Small intestine (tissue), 7 donors: ENCODE results near the gene RRP15. TPM values are rescaled to one million over a fixed set of nuclear protein-coding genes. Genes with fewer than 3 reads are reported as not detected.

Experiments used
- DNase-seq, 2 donors: peaks; one replicate each; pipeline versions ENCODE4 v3.0.0 to v3.0.0-alpha.2; 2013
- FAIRE-seq: peaks from 2 replicates; lab custom pipeline; 2012; peaks lifted over from hg19 to GRCh38; lab: Jason Lieb, UNC
- H3K27ac ChIP-seq, 3 donors: one replicate each; pipeline ENCODE4 v1.5.1; 2013; ENCODE audit warnings: low read length in 2 of 3, mild to moderate bottlenecking in 2 of 3, control low read depth in 1 of 3, inconsistent platforms in 1 of 3, low read depth in 1 of 3, moderate library complexity in 1 of 3
- H3K27me3 ChIP-seq, 3 donors: one replicate each; pipeline ENCODE4 v1.6.1; 2013; ENCODE audit warnings: low read length in 3 of 3, inconsistent platforms in 1 of 3; ENCODE audit not compliant: control insufficient read depth in 3 of 3, insufficient read depth in 3 of 3
- H3K36me3 ChIP-seq, 3 donors: one replicate each; pipeline ENCODE4 v1.6.1; 2013; ENCODE audit warnings: low read length in 3 of 3, inconsistent platforms in 1 of 3, low read depth in 1 of 3, mild to moderate bottlenecking in 1 of 3, moderate library complexity in 1 of 3; ENCODE audit not compliant: control insufficient read depth in 3 of 3, insufficient read depth in 2 of 3
- H3K4me1 ChIP-seq, 3 donors: one replicate each; pipeline ENCODE4 v1.6.1; 2013; ENCODE audit warnings: low read length in 2 of 3, inconsistent platforms in 1 of 3, low read depth in 1 of 3, mild to moderate bottlenecking in 1 of 3, moderate library complexity in 1 of 3; ENCODE audit not compliant: control insufficient read depth in 3 of 3, insufficient read depth in 2 of 3
- H3K4me3 ChIP-seq, 3 donors: one replicate each; pipeline ENCODE4 v1.5.1; 2013; ENCODE audit warnings: low read length in 3 of 3, control low read depth in 1 of 3, inconsistent platforms in 1 of 3, low read depth in 1 of 3, mild to moderate bottlenecking in 1 of 3, moderate library complexity in 1 of 3
- H3K9me3 ChIP-seq, 2 donors: one replicate each; pipeline ENCODE4 v1.6.1; 2013; ENCODE audit warnings: low read depth in 1 of 2, low read length in 1 of 2; ENCODE audit not compliant: control insufficient read depth in 2 of 2, insufficient read depth in 1 of 2
- WGBS, 3 donors: extraction: QIAGEN DNeasy Blood & Tissue Kit; methylation state at CpG; one replicate each; pipeline ENCODE4 v1.1.7; 2013; 5-methylcytosine and 5-hydroxymethylcytosine counted together
- polyA plus RNA-seq, 4 donors: library from polyadenylated mRNA; stranded (reverse) in 3 of 4; unstranded in 1 of 4; fragments of 200-250 nt in 3 of 4; fragments of 120-200 nt in 1 of 4; gene quantifications; one replicate each; pipeline versions ENCODE4 v1.2.1 to v1.2.3, GENCODE V29; 2013
- donor health status: healthy with polysubstance abuse.
- donor health status: control.
- donor health status: control.
- donor health status: Bipolar disorder and iron deficiency.
- donor health status: healthy.

The RRP15 gene
- polyA plus RNA-seq, 4 donors, result 1.3 to 11.4 (median 3.2) TPM

DNA sequence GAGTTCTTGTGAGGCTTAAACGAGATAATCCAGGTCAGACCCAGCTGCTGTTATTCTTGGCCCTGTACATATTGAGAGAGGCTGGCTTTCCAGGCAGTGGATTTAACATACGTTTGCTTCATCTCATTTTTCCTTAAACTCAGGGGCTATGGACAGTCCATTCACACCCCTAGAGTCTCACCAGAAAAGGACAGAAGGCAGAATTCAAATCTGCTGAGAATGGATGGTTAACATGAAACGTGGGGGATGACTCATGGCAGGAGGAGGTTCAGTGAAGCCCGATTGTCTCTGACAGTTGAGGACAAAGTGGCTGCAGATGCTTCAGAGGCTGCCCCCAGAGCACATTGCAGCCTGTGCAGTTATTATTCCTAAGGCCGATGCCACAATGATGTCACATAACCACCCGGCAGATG lies 99.5 kb downstream of the RRP15 start:
- Histone ChIP-seq H3K4me1 (no peaks in the 10 kb centered on the region), H3K9me3 (no peaks in the 10 kb centered on the region), H3K27ac (no peak overlapping the region), H3K36me3 (no peaks in the 10 kb centered on the region), H3K27me3 (no peaks in the 10 kb centered on the region), H3K4me3 (no peak overlapping the region)
- FAIRE-seq (no peak), DNase-seq (no peak)
- WGBS, 3 donors, result 64 to 71% (median 66%) methylated on average over 6 of the region's 6 CpGs

Other genes with a start within 250 kb of the RRP15 start
- under 1 TPM in 3 of 4 donors, not detected in 1; 0.49 to 0.95 (median 0.81) TPM for gene TGFB2, start 60.0 kb downstream of the RRP15 start, polyA plus RNA-seq